Activated naive CD4-positive, alpha-beta T cell treated with anti-CD3 and anti-CD28 coated beads, Interleukin-2, amount 10 ng/mL, durations not matched to agents 7 days and 5 days (primary cell): Measurements from ENCODE around the gene SDK1.

Experiments used
- CTCF ChIA-PET: fragments of 350-600 bp; sonication (Branson Sonifier 250); formaldehyde crosslinking; loops from one replicate; lab custom pipeline; 2021; ENCODE audit warnings: antibody characterized with exemption; lab: Charles Lee
- DNase-seq: peaks from one replicate; pipeline ENCODE4 v3.0.0-alpha.2; 2020
- H3K27ac Mint-ChIP-seq: one replicate; pipeline ENCODE4 v1.8.0; 2021; ENCODE audit warnings: mild to moderate bottlenecking, moderate library complexity, mixed read lengths
- H3K27me3 Mint-ChIP-seq: one replicate; pipeline ENCODE4 v1.8.0; 2021; ENCODE audit warnings: mild to moderate bottlenecking, mixed read lengths
- H3K36me3 Mint-ChIP-seq: one replicate; pipeline ENCODE4 v1.8.0; 2021; ENCODE audit warnings: mixed read lengths
- H3K4me1 Mint-ChIP-seq: one replicate; pipeline ENCODE4 v1.8.0; 2021; ENCODE audit warnings: mixed read lengths
- H3K4me3 Mint-ChIP-seq: one replicate; pipeline ENCODE4 v1.8.0; 2021; ENCODE audit warnings: mild to moderate bottlenecking, moderate library complexity, mixed read lengths
- H3K9me3 Mint-ChIP-seq: one replicate; pipeline ENCODE4 v1.8.0; 2021; ENCODE audit warnings: mixed read lengths

SDK1 gene

DNA sequence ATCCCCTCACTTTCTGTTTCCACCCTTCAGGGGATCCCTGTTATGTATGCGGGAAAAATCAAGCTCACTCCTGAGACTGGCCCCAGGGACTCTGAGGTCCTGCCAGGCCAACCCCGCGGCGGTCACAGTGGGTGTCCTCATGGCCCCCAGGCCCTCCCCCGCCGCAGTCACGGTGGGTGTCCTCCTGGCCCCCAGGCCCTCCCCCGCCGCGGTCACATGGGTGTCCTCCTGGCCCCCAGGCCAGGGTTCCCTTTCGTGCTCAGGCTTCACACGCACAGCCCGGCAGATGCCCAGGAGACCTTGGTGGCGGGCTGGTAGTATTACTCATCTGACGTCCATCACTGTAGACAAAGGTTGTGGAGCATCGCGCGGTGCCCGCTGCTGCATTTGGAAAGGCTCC lies 890.0 kb downstream of the SDK1 start:
- Mint-ChIP-seq H3K4me1 (no peaks in the 10 kb centered on the region), H3K27me3 (no peaks in the 10 kb centered on the region), H3K27ac (no peak overlapping the region), H3K4me3 (no peak overlapping the region), H3K9me3 (no peaks in the 10 kb centered on the region), H3K36me3 (no peaks in the 10 kb centered on the region)
- DNase-seq: no peak
- CTCF ChIA-PET: no interaction called here

DNA sequence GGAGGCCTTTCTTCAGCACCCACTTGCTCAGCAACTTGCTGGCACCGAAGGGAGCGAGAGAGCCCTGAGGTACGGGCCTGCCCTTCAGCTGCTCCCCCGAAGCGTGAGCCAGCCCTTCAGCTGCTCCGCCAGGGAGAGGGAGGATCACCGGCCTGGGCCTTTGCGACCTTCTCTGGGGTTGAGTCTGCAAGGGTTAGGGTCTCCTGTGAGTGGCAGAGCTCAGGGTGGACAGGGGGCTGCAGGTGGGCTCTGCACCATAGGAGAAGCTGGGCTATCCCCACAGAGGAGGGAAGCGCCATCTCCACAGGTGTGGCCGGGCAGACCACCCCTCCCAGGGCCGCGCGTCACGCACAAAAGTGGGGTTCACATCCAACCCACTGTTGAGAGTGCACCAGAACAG lies 890.5 kb downstream of the SDK1 start:
- Mint-ChIP-seq H3K27me3 (no peaks in the 10 kb centered on the region), H3K27ac (no peak overlapping the region), H3K36me3 (no peaks in the 10 kb centered on the region), H3K4me1 (no peaks in the 10 kb centered on the region), H3K9me3 (no peaks in the 10 kb centered on the region), H3K4me3 (no peak overlapping the region)
- DNase-seq: no peak
- CTCF ChIA-PET: no interaction called here

DNA sequence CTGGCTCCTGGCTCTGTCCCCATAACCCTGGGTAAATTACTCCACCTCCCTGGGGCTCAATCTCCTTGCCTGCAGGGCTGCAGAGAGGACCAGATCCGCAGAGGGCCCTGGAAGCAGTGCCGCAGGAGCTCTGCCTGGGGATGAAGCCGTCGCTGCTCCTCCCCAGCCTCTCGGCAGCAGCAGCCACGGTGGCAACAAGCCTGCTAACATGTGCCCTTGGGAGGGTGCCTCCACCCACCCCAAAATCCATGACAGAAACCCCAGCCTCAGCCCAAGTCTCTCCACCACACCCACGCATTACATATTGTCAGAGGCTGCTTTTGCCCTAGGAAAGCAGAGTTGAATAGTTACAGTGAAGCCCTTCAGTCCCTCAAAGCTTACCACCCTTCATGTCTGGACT lies 894.6 kb downstream of the SDK1 start:
- H3K27ac Mint-ChIP-seq: no peak overlapping the region
- H3K4me3 Mint-ChIP-seq: no peak overlapping the region

DNA sequence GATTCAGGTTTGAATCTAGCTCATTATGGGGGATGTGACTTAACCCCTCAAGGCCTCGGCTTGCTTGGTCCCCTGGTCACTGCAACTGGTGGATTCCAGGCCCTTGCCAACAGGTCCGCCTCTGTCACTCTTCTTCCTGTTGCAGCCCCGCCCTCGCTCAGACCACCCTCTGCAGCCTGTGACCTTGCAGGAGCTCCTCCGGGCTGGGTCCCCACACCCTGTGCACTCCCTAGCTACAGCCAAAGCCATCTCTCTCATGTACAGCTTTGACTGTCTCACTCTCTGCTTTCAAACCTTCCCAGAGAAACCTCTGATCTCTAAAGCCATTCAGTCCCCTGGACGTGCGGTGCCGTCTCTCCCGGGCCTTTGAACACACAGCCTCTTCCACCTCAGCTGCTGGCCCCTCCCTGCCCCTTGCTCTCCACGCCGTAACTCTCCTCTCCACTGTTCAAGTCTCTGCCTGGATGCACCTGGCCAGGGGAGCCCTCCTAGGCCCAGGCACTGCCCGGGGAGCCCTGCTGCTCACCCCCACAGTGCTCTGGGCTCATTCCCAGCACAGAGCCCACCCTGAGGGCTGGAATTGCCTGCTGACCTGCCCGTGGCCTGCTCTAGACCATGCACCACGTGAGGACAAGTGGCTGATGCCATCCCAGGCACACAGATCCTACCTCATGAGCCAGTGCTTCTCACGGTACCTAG lies 895.2 kb downstream of the SDK1 start:
- Mint-ChIP-seq H3K4me1 (no peaks in the 10 kb centered on the region), H3K27me3 (no peaks in the 10 kb centered on the region), H3K36me3 (no peaks in the 10 kb centered on the region), H3K9me3 (no peaks in the 10 kb centered on the region), H3K27ac (no peak overlapping the region), H3K4me3 (no peak overlapping the region)
- CTCF ChIA-PET: no interaction called here
- no peak for DNase-seq

More for the DNA sequence above, 894.6 kb downstream of the SDK1 start:
- Mint-ChIP-seq H3K36me3 (no peaks in the 10 kb centered on the region), H3K9me3 (no peaks in the 10 kb centered on the region), H3K4me1 (no peaks in the 10 kb centered on the region), H3K27me3 (no peaks in the 10 kb centered on the region)
- no peak for DNase-seq
- CTCF ChIA-PET: no interaction called here

DNA sequence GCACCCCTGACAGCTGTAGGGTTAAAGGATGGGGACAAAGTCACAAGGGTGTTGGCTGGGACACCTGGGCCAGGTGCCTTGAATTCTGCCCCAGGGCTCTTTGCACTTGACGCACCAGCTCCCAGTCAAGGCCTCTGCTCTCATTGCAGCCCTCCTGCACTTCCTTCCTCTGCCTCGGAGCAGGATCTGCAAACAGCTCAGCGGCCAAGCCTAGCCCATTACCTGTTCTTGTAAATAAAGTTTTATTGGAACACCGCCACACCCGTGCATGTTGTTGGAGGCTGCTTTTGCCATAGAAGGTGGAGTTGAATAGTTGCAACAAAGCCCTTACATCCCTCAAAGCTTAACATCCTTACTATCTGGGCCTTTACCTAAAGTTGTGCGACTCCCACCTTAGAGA lies 897.2 kb downstream of the SDK1 start:
- Mint-ChIP-seq H3K9me3 (no peaks in the 10 kb centered on the region), H3K27ac (no peak overlapping the region), H3K36me3 (no peaks in the 10 kb centered on the region), H3K4me1 (no peaks in the 10 kb centered on the region), H3K27me3 (no peaks in the 10 kb centered on the region), H3K4me3 (no peak overlapping the region)
- no peak for DNase-seq
- CTCF ChIA-PET: no interaction called here

DNA sequence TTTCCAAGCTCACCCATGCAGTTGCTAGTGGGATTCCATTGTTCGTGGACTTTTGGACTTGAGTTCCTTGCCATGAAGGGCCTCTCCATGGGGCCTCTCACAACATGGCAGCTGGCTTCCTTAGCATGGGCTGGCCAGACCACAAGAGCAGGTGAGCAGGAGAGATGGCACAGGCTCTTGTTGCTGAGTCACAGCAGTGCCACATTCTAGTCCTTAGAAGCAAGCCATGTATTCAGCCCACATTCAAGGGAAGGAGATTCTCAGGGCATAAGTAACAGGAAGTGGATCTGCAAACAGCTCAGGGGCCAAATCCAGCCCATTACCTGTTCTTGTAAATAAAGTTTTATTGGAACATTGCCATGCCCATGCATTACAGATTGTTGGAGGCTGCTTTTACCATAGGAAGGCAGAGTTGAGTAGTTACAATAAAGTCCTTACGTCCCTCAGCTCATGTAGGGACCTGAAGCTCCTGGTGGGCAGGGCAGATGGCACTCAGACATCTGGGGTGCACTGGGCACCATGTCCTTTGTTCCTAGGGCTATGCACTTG lies 899.6 kb downstream of the SDK1 start:
- Mint-ChIP-seq H3K9me3 (no peaks in the 10 kb centered on the region), H3K27ac (no peak overlapping the region), H3K36me3 (no peaks in the 10 kb centered on the region), H3K4me1 (no peaks in the 10 kb centered on the region), H3K4me3 (no peak overlapping the region), H3K27me3 (no peaks in the 10 kb centered on the region)
- CTCF ChIA-PET: no interaction called here
- no peak for DNase-seq

DNA sequence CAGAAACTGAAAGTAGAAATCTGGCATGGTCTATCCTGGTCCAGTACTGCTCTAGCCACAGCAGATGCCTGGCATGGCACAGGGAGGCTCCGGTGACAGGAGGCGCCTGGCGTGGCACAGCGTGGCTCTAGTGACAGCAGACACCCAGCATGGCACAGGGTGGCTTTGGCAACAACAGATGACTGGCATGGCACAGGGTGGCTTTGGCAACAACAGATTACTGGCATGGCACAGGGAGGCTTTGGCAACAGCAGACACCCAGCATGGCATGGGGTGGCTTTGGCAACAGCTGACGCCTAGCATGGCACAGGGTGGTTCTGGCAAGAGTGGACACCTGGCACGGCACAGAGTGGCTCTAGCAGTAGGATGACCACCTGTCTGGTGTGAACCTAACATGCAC lies 900.5 kb downstream of the SDK1 start:
- no peaks in the 10 kb centered on the region for H3K9me3 Mint-ChIP-seq
- no peak overlapping the region for H3K27ac Mint-ChIP-seq
- H3K27me3 Mint-ChIP-seq: no peaks in the 10 kb centered on the region
- H3K4me1 Mint-ChIP-seq: no peaks in the 10 kb centered on the region
- DNase-seq: no peak
- no peak overlapping the region for H3K4me3 Mint-ChIP-seq
- CTCF ChIA-PET: no interaction called here
- H3K36me3 Mint-ChIP-seq: no peaks in the 10 kb centered on the region

DNA sequence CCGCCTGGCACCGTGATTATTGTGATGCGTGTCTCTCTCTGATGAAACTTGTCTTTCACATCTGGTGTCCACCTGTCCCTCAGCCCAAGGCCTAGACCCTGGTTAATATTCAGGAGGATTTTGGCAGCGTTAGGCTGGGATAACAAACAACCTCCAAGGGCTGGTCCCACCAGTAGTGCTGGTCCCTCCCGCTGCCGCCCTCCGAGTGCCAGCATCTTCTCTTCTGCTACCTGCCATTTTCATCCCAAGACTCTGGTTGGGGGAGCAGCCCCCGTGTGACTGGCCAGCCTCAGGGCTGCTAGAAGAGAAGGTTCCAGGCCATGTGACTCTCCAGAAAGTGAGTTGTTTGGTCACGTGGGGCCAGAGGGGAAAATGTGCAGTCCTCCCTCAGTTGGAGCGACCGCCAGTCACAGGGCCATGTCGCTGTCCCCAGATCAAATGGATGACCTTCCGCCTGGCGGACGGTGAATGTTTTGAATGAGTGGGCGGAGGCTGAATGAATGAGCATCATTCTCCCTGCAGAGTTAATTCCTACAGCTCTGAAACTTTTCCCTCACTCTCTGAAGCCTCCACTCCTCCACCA lies 901.2 kb downstream of the SDK1 start:
- Mint-ChIP-seq H3K27me3 (no peaks in the 10 kb centered on the region), H3K36me3 (no peaks in the 10 kb centered on the region), H3K4me3 (no peak overlapping the region), H3K9me3 (no peaks in the 10 kb centered on the region), H3K27ac (no peak overlapping the region), H3K4me1 (no peaks in the 10 kb centered on the region)
- CTCF ChIA-PET: no interaction called here
- DNase-seq: no peak

DNA sequence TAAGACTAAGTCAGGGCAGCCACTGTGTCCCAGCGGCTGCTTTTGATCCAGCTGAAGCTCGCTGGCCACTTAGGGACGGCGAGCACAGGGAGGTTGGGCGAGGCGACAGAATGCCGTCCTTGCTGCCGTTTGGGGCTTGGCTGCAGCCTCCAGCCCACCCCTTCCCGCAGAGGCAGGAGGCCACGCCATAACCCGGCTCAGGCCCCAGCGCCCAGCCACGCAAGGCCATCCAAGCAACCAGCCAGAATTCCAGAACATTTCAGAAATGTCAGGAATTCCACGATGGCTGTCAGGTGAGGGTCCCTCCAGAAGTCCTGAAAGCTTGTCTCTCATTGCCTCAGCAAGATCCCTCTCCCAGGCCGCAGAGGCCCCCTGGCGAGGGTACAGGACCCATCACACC lies 901.9 kb downstream of the SDK1 start:
- no peak overlapping the region for H3K4me3 Mint-ChIP-seq
- CTCF ChIA-PET: no interaction called here
- no peaks in the 10 kb centered on the region for H3K27me3 Mint-ChIP-seq
- no peaks in the 10 kb centered on the region for H3K36me3 Mint-ChIP-seq
- no peaks in the 10 kb centered on the region for H3K9me3 Mint-ChIP-seq
- no peak for DNase-seq
- no peak overlapping the region for H3K27ac Mint-ChIP-seq
- H3K4me1 Mint-ChIP-seq: no peaks in the 10 kb centered on the region

DNA sequence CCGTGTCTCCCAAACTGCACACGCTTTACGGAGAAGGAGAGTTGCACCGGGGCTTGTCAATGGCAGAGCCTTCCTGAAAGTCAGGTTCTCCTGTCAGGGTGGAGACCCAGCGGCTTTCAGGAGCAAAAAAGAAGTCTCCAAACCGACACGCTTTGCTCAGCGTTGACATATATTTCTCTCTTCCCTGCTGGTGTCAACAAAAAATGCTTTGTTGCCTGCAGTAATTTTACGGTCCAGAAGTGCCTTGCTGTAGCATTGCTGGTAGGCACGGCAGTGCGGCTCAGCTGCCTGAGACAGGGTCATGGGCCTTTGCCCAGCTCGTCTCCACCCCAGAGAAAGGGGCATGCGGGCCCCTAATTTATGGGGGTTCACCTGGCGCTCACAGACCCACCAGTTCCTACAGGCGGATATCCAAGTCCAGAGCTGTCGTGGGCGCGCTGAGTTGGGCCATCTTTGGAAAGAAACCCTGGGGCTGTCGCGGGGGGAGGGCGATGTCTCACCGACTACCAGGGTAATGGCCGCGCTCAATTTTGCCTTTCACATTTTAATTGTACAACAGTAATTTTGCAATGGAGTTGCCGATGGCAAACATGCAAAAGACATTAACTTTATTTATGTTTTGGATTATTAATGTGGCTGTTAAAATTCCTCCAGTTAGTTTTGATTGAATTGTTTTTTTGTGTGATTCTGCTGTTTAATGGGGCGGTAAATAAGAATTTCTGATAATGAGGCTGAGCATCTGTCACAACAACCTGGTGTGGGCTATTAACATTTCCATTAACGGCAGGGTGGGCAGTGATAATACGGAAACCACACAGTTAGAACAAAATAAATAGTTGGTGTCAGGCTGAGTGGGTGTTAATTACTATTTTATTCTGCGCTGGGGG lies 902.8 kb downstream of the SDK1 start:
- H3K27ac Mint-ChIP-seq: no peak overlapping the region
- no peak overlapping the region for H3K4me3 Mint-ChIP-seq
- DNase-seq: no peak
- H3K9me3 Mint-ChIP-seq: no peaks in the 10 kb centered on the region
- no peaks in the 10 kb centered on the region for H3K36me3 Mint-ChIP-seq
- no peaks in the 10 kb centered on the region for H3K27me3 Mint-ChIP-seq
- H3K4me1 Mint-ChIP-seq: no peaks in the 10 kb centered on the region
- CTCF ChIA-PET: no interaction called here

DNA sequence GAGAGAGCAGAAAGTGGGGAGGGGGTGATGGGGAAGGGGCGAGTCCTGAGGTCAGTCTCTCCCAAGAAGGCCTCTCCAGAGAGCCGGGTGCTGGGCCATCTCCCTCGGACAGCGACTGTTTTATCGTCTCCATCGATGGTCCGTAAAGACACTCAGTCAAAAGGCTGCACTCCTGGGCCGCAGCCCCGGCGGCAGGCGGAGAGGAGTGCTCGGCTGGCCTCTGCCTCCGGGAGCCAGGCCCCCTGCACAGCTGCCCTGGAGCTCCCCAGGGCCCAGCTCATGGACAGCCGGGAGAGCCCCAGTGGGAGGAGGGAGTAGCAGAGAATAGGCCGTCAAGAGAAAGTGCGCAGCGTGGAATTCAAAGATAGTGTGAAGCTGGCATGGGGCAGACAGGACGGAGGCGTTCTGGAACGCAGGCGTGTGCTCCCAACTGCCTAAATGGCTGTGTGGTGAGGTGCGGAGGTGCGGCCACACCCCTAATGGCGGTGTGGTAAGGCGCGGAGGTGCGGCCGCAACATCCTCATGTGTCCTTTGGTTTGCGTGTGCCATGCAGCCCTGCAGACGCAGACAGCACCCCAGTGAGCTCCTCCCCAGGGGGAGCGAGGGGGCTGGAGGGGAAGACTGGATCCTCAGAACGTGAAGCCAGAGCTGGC lies 903.6 kb downstream of the SDK1 start:
- H3K4me1 Mint-ChIP-seq: no peaks in the 10 kb centered on the region
- CTCF ChIA-PET: no interaction called here
- H3K4me3 Mint-ChIP-seq: no peak overlapping the region
- no peaks in the 10 kb centered on the region for H3K9me3 Mint-ChIP-seq
- no peaks in the 10 kb centered on the region for H3K27me3 Mint-ChIP-seq
- DNase-seq: no peak
- H3K36me3 Mint-ChIP-seq: no peaks in the 10 kb centered on the region
- no peak overlapping the region for H3K27ac Mint-ChIP-seq

DNA sequence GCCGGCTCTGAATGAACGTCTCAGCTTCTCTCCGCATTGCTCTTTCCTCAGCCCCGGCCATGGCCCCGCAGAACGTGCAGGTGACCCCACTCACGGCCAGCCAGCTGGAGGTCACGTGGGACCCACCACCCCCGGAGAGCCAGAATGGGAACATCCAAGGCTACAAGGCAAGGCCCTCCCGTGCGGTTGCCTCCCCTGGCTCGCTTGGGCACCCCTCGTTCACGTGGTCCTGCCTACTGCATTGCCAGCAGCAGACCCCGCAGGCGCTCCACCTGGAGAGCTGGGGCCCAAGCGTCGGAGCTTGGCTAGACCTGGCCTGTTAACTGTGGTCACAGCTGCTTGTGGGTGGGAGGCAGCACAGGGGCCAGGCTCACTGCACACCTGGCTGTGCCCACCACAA lies 904.8 kb downstream of the SDK1 start:
- DNase-seq: no peak
- H3K36me3 Mint-ChIP-seq: no peaks in the 10 kb centered on the region
- H3K4me1 Mint-ChIP-seq: no peaks in the 10 kb centered on the region
- no peak overlapping the region for H3K27ac Mint-ChIP-seq
- CTCF ChIA-PET: no interaction called here
- no peak overlapping the region for H3K4me3 Mint-ChIP-seq
- H3K27me3 Mint-ChIP-seq: no peaks in the 10 kb centered on the region
- H3K9me3 Mint-ChIP-seq: no peaks in the 10 kb centered on the region

DNA sequence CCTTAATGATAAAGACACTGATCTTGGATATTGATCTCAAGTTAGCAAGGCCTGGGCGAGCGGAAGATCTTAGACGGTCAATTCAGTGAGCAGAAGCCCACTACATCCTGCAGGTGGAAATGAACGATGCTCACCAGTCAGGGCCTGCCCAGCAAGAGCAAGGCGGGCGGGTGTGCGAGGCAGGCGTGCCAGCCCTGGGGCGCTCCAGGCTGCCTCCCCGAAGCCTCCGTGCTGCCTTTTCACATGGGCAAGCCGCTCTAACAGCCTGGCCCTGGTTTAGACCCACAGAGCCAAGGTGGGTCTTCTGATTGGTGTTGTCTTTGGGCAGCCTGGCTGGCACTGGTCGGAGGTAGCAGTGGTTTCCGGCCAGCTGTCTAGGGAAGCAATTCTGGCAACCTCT lies 906.0 kb downstream of the SDK1 start:
- no peak for DNase-seq
- H3K4me3 Mint-ChIP-seq: no peak overlapping the region
- no peaks in the 10 kb centered on the region for H3K4me1 Mint-ChIP-seq
- no peaks in the 10 kb centered on the region for H3K36me3 Mint-ChIP-seq
- H3K27me3 Mint-ChIP-seq: no peaks in the 10 kb centered on the region
- CTCF ChIA-PET: no interaction called here
- no peaks in the 10 kb centered on the region for H3K9me3 Mint-ChIP-seq
- H3K27ac Mint-ChIP-seq: no peak overlapping the region

DNA sequence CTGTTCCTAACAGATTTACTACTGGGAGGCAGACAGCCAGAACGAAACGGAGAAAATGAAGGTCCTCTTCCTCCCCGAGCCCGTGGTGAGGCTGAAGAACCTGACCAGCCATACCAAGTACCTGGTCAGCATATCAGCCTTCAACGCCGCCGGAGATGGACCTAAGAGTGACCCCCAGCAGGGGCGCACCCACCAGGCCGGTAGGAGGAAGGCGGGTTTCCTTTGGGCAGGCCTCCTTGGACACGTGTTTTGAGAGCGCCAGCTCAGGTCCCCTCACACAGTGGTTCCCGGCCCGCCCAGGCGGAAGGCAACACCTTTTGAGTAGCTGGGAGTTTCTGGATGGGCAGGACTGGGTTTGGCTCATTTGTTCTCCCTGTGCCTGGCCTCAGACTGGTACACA lies 907.0 kb downstream of the SDK1 start:
- Mint-ChIP-seq H3K9me3 (no peaks in the 10 kb centered on the region), H3K4me3 (no peak overlapping the region), H3K4me1 (no peaks in the 10 kb centered on the region), H3K27ac (no peak overlapping the region), H3K27me3 (no peaks in the 10 kb centered on the region), H3K36me3 (no peaks in the 10 kb centered on the region)
- CTCF ChIA-PET: no interaction called here
- DNase-seq: no peak
